Measurements from ENCODE around the gene PRSS16.

PRSS16 gene

GRCh38 chr6:27234576-27234975 is 12.9 kb upstream of the PRSS16 start:
- no peak for DNase-seq (ENCODE audit: low read depth)
- H3K4me3 ChIP-seq (ENCODE audit: low read depth, low read length), result no peak overlapping the region
- TF ChIP-seq, protein P1, sequence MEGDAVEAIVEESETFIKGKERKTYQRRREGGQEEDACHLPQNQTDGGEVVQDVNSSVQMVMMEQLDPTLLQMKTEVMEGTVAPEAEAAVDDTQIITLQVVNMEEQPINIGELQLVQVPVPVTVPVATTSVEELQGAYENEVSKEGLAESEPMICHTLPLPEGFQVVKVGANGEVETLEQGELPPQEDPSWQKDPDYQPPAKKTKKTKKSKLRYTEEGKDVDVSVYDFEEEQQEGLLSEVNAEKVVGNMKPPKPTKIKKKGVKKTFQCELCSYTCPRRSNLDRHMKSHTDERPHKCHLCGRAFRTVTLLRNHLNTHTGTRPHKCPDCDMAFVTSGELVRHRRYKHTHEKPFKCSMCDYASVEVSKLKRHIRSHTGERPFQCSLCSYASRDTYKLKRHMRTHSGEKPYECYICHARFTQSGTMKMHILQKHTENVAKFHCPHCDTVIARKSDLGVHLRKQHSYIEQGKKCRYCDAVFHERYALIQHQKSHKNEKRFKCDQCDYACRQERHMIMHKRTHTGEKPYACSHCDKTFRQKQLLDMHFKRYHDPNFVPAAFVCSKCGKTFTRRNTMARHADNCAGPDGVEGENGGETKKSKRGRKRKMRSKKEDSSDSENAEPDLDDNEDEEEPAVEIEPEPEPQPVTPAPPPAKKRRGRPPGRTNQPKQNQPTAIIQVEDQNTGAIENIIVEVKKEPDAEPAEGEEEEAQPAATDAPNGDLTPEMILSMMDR (IDR thresholded peaks at IDR 0.05; ENCODE audit: low read depth, low read length, missing control alignments), result no peak

- H3K4me3 ChIP-seq (ENCODE audit: low read depth, low read length), result peak overlapping the region; percentile 37; the same call in 1 of the 2 replicates
- TF ChIP-seq, protein P1 (IDR thresholded peaks at IDR 0.05; ENCODE audit: low read depth, low read length, missing control alignments), result no peak
- DNase-seq (ENCODE audit: low read depth), result peak; percentile 51
Measured at GRCh38 chr6:27237089-27237803, 10.3 kb upstream of the PRSS16 start.

DNA sequence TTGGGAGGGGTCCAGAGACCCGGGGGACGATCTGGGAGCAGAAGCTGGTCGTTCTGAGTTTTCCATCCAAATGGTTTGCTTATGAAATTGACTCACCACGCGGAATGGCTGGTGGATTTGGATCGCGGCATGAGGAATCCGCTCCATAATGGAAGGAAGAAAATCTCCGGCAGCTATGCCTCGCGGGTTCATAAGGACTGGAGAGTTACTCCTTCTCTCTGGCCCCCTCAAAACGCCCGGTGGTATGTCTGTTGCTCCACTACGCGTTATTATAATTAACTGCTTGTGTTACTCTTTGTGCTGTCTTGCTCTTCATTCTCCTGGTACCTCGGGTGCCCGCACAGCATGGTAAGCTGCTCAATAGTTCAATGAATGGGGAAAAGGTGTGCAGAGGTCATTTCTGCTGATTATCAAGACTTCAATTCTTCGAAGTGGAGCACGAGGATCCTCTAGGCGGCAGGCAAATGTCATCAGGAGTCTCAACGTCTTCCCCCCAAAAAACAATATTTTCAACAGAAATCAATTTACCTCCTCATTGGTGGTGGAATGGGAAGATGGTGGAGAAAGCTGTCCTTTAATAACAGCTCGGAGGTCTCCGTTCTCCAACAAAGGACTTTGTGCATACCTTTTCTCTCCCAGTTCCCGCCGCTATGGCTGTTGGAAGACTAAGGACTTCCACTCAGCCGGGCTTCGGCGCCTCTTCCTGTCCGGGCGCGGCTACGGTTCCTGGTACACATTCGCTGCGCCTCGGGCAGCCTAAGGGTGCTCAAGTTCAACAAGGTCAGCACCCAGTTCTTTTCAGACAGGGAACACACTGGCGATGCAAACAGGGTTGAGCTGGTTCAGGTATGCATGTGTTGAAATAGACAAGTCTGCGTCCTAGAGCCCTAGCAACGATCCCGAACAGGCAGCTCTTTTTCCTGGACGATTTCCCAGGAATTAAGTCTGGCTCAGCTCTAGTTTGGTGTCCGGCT is 9.2 kb upstream of the PRSS16 start:
- TF ChIP-seq, protein P1 (IDR thresholded peaks at IDR 0.05; ENCODE audit: low read depth, low read length, missing control alignments), result peak; percentile 7
- no peak for DNase-seq (ENCODE audit: low read depth)
- H3K4me3 ChIP-seq (ENCODE audit: low read depth, low read length), result peak overlapping the region; percentile 37

DNA sequence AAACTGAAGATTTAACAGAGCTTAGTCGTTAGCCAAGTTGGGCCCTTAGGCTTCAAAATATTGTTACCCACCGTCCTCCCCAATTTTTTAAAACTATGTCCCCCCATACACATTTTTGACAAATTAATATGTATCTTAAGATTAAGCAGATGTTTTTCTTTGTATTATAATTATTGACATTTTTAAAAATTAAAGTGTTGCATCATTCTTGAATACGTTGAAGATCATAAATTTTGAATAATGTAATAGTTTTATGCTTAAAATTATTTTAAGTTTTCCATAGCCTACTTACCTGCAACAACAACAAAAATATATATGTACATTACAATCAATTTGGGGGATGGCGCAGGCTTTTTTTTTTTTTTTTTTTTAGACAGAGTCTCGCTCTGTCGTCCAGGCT is 8.2 kb upstream of the PRSS16 start:
- no peak overlapping the region for H3K4me3 ChIP-seq (ENCODE audit: low read depth, low read length)
- no peak for DNase-seq (ENCODE audit: low read depth)
- TF ChIP-seq, protein P1 (IDR thresholded peaks at IDR 0.05; ENCODE audit: low read depth, low read length, missing control alignments), result no peak

DNA sequence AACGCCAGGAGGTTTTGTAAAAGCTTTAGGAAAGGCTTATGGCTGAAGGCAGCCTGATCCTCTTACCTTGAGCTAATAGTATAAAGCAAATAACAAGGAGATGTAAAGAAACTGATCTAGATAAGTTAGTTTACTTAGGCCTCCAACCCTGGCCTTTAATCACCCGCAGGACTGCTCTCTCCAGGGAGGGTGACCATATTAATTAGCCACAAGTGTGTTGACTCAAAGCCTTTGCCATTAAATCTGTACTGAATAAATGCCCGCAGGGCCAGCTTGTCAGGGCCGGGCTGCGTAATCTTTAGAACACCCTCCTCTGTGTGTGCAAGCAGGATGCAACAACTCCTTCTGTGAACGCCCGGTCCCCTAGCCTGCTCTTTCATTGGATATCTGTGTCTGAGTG is 6.1 kb upstream of the PRSS16 start:
- H3K4me3 ChIP-seq (ENCODE audit: low read depth, low read length), result no peak overlapping the region
- no peak for DNase-seq (ENCODE audit: low read depth)
- TF ChIP-seq, protein P1 (IDR thresholded peaks at IDR 0.05; ENCODE audit: low read depth, low read length, missing control alignments), result no peak

DNA sequence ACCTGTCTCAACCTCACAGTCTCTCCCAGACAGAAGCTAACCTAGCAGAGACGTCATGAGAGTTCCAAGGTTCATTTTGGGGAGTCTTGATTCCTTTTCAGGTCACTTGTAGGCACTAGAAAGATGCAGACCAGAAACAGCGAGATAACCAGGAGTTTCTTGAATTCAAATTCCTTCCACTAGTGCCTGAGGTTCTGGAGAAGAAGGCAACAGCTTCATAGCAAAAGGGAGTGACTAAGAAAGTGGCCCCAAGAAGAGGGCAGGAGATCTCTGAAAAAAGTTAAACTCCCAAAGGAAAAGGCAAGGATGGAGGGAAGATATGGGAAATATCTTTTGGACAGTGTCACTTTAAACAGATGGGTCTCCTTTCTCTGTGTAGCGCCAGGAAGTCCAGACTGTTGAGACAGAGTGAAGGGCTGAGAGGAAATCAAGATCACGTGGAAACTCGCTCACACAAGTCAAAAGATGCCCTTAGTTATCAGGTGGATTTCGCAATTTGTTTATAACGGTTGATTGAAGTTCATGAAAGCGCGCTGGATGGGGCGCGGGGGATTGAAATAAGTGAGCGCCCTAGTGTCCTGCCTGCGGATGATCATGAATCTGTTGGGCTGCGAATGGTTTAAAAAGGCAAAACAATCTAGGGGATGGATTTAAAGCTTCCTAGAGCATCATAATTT is 4.8 kb upstream of the PRSS16 start:
- no peak for DNase-seq (ENCODE audit: low read depth)
- no peak overlapping the region for H3K4me3 ChIP-seq (ENCODE audit: low read depth, low read length)
- TF ChIP-seq, protein P1 (IDR thresholded peaks at IDR 0.05; ENCODE audit: low read depth, low read length, missing control alignments), result no peak

Measured in GM12864 (cell line).